Head of caudate nucleus (tissue), 42 donors: ENCODE data around the gene TMEM182.

ENCODE experiments used
- DNase-seq, 42 donors: peaks; one replicate each; pipeline versions ENCODE4 v3.0.0 to v3.0.0-alpha.2; 2020 to 2021; ENCODE audit warnings: mixed read lengths in 7 of 42
- intact Hi-C: fragments of 100-400 bp; cut with DNase I; formaldehyde crosslinking; loops from one replicate; pipeline ENCODE4 v1.15.0; 2022

Gene TMEM182

DNA sequence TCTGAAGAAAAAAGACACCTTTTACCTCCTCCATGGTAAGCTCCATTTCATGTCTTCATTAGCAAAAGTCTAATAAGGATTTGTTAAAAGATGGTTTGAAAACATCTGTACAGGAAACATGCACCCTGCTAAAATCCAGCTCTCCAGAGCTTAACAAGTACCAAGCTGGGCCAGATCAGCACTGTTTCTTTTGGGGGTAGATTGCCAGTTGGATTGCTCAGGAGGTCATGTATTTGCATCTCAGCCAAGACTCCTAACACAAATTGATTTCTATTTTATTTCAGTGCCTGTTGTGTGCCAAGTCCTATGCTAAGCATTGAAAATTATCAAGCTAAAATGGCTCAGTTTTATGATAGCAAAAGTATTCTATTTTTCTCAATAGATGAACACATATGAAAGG is 3.4 kb upstream of the TMEM182 start:
- intact Hi-C loops = no loop called here
- DNase-seq = no peak

DNA sequence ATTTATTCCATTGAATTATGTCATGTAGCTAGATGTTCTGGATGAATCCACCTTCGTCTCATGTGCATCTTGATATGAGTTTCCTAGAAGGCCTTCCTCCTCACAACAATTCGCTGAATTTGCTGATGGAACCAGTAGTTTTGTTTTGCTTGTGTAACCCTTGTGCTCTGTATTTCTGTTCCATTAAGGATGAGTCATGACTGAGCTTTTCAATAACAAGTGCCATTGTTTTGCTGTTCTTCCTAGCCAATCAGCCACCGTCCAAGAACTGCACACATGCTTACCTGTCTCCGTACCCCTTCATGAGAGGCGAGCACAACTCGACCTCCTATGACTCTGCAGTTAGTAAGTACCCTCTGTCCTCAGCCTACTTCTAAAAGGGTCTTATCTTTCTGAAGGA is 2.3 kb downstream of the TMEM182 start:
- intact Hi-C loops = no loop called here
- DNase-seq = no peak

DNA sequence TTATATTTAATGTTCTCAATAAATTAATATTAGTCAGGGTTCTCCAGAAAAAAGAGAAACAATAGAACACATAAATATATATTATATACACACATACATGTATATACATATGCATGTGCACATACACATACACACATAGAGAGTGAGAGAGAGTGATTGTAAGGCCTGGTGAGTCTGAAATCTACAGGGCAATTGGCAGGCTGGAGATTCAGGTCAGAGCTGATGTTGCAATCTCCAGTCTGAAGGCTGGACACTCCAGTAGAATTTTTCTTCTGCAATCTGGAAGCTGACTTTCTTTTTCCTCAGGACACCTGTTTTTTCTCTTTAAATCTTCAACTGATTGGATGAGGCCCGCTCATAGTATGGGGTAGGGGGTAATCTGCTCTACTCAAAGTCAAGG is 3.2 kb downstream of the TMEM182 start:
- DNase-seq = no peak
- intact Hi-C loops = no loop called here

DNA sequence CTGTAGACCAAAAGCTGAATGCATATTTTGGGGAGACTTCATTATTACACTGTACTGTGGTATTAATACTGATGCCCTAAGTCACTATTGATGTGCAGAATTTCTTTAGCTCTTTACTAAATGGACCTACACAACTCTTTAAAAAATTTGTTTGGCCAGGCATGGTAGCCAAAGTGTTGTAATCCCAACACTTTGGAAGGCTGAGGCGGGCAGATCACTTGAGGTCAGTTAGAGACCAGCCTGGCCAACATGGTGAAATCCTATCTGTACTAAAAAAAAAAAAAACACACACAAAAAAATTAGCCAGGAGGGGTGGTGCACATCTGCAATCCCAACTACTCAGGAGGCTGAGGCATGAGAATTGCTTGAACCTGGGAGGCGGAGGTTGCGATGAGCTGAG is 6.4 kb downstream of the TMEM182 start:
- intact Hi-C loops = no loop called here
- DNase-seq = no peak

DNA sequence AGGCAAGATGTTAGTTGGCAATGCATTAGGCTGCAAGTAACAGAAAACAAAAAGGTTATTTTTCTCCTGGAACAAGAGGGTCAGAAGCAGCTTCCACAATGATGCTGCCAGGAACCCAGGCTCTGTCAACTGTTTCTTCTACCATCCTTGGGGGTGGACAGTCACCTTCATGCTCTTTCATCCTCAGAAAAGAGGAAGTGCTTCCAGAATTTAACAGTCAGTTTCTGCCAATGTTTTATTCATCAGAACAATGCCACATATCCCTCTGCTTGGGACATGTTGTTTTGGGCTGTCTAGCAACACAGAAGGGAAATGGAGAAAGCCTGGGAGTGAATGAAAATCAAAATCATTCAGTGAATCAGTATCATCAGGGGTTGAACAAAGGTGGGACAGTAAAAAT is 7.1 kb downstream of the TMEM182 start:
- intact Hi-C loops = no loop called here
- no peak for DNase-seq

DNA sequence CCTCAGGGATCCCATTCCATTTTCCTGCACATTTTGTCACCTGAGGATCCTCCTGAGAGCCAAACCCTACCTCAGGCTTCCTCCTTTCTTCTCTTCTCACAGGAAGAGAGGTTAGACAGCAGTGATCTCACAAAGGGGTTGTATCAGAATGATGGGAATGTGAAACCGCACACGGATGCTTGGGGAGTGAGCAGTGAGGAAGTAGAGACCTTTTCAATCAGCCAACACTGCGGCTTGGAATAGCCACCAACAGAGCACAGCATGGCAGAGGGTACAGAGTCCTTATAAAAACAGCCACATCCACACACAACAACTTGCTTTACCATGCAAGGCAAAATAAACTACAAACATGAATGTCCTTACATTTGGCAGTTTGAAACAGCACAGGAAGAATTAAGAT is 8.7 kb downstream of the TMEM182 start:
- DNase-seq = no peak
- intact Hi-C loops = no loop called here

DNA sequence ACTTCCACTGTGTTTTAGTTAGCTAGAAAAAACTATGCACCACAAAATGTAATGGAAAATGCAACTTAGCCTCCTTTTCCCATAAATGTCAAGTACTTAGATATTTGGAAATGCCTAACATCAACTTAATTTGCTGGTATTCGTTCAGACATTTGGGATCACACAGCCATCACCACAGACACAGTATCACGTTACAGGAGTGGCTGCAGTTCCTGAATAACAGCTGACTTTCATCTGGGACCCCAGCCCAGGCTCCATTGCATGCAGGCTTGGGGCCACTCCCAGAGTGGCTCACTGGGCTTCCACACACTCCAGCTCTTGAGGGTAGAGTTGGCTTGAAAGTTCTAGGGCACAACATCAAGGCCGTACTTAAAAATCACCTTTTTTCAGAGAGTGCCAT is 9.3 kb downstream of the TMEM182 start:
- intact Hi-C loops = no loop called here
- DNase-seq = no peak

DNA sequence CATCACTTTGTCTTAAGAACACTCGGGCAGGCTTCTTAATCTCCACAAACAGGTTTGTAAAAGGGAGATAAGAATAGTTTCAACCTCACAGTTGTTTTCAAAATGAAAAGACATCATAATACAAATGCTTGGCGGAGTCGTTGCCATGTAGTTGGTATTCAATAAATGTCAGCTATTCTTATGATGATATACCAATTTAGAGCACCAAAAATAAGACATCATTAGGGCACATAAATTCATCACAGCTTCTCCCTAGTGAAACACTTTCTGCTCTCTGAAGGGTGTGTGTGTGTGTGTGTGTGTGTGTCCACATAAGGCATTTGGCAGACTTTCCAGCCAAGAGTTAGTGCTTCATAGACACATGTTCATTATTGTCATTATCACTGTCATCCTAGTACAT is 10.8 kb downstream of the TMEM182 start:
- DNase-seq = no peak
- intact Hi-C loops = no loop called here

DNA sequence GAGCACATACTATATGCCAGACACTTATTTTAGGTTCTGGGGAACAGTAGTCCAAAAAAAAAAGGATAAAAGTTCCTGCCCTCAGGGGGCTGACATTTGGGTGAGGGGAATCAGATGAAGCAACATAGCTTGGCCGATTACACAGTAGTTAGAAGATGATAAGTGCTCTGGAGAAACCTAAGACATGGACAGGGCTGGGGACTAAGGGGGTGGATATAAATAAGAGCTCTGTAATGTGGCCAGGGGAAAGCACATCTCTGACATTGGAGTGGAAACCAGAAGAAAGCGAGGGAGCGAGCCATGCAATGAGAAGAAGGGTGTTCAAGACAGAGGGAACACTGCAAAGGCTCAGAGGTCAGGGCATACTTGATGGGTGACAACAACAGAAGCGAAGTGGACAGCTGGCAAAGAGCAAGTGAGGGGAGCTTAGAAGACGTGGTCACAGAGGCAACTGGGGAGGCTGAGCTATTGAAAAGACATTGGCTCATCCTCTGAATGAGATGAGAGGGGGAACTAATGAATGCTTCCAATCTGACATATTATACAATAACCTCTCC is 11.4 kb downstream of the TMEM182 start:
- intact Hi-C loops = no loop called here

DNA sequence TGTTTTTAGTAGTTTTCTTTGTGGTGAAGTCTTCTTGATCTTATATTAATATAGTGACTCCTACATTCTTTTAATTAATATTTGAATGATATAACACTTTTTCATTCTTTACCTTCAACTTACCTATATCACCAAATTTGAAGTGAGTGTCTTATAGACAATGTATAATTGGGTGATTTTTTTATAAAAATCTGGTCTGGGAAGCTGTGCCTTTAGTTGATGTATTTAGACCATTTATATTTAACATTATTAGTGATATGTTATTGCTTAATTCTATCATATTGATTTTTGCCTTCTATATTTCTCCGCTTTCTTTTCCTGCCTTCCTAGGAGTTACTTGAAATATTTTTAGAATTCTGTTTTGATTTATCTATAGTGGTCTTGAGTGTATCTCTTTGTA is 16.4 kb downstream of the TMEM182 start:
- intact Hi-C loops = no loop called here
- no peak for DNase-seq

More for the DNA sequence above, 11.4 kb downstream of the TMEM182 start:
- no peak for DNase-seq

DNA sequence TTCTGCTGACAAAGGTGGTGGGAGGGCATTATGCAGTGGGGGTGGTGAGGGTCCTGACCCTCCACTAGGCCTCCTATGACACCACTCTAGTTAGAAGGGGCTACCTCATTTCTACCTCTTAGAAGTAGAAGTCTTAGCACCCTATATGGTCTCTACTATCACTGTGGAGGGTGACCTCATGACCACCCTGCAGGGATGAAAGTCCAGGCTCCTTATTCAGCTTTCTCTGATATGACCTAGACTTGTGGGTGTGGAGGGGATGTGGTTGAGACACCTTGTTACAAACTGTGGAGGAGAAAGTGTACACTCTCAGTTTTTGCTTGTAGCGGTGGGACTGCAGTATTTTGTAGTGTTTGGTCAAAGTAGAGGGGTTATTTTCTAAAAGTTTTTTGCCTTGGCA is 18.6 kb downstream of the TMEM182 start:
- DNase-seq = no peak
- intact Hi-C loops = no loop called here

DNA sequence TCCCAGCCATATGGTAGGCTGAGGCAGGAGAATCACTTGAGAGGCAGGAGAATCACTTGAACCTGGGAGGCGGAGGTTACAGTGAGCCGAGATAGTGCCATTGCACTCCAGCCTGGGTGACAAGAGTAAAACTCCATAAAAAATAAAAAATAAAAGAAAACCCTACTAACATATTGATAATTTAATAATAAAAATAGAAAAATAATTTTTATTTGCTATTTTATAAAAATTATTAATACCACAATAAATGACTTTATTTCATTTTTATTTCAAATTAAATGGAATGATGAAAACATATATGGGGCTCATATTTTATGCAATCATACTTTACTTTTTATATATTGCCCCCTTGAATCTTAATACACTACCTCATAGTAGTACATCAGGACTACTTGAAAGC is 20.4 kb downstream of the TMEM182 start:
- DNase-seq = no peak
- intact Hi-C loops = no loop called here

DNA sequence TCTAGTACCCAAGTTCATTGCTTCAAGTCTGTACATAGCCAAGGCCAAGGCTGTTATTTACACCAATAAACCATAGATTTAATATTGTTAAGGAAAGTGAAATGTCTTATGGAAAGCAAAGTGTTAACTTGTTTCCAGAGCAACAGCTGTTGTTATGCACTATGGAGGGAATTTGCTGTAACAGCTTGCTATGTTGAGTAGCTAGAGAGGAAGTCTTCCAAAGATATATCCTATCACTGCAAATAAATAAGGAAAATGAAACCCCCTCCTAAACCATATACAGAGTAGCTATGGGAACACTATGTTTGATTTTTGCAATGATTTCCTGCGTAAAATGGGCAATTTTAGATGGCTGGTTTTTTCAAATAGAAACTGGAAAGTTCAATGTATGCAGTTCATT is 21.1 kb downstream of the TMEM182 start:
- intact Hi-C loops = no loop called here
- DNase-seq = no peak

DNA sequence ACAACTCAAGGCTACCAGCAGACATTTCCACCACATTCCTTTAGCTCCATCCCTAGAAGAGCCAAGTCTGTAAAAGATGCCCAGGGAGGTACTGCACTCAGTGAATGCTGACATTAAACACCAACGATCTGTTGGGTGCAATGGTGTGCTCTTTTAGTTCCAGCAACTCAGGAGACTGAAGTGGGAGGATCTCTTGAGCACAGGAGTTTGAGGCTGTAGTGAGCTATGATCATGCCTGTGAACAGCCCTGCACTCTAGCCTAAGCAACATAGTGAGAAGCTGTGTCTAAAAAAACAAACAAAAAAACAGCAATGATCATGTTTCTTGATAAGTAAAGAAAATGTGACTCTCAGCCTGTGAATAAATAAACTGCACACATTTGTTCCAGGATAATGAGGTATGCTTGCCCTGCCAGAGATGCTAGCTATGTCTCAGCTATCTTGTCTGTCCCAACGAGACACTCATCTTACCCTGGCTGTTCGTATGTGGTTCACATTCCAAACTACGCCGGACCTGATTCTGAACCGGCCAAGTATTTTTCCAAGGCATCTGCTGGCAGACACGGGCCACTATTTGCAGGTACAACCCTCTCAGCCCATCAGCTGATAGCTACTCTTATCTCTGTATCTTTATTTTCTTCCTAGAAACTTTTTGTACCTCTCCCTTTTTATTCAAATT is 21.8 kb downstream of the TMEM182 start:
- DNase-seq = no peak
- intact Hi-C loops = no loop called here

DNA sequence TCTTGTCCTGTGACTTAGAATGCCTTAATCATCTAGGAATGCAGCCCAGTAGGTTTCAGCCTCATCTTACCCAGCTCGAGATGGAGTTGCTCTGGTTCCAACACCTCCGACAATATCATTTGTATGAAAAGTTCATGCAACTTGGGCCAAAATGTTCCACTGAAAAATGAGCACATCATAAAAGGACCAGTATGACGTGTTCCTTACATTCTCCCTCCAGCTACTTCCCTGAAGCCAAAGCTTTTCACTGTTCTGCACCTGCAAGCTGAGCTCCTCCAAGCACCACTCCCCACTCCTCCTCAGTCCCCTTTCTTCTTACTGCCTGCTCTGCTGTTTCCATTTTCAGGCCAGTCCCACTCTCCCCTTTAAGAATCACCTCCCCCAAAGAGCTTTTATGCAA is 23.1 kb downstream of the TMEM182 start:
- no peak for DNase-seq

DNA sequence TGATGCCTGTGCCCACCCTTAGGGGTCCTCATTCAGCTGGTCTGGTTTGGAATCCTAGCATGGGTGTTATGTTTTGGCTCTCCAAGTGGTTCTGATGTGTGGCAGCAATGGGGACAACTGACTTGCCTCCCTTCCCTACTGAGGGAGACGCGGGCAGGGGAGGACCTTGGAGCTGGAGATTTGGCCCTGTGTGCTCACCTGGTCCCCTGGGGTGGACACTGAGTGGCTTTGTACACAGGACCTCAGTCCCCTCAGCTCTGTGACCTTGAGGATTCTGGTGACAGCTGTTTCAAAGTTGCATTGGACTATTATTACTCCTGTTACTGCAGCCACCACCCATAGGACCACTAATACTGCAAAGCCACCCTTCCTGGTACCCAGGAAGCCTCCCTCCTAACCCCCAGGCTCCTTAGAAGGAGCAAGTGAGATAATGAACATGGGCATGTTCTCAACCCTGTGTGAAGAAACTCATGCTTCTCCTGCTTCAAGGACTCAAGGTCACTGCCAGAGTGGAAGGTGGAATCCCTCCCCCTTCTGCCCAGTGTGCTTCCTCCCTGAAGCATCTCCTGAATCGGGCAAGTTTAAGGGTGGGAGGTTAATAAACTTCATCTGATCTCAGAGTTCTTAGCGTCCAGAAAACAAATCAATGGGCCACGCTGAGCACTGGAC is 26.5 kb downstream of the TMEM182 start:
- intact Hi-C loops = no loop called here
- DNase-seq = no peak

More for the DNA sequence above, 23.1 kb downstream of the TMEM182 start:
- intact Hi-C loops = no loop called here

DNA sequence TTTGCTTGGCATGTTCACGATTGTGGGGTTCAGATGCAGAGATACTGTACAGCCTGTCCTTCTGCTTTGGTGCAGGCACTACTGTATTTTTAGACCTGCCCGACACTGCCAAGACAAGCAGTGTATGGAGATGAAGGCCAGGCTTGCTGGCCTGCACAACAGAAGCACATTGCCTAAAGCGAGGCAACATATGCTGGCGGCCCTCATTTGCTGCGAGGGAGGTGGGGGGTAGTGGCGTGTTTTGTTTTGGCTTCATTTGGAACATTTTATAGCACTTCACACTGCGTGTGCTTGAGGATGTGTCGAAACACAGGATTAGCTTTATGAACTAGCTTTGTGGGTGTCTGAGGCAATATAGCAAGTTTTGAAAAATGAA is 27.0 kb downstream of the TMEM182 start:
- intact Hi-C loops = no loop called here
- no peak for DNase-seq

DNA sequence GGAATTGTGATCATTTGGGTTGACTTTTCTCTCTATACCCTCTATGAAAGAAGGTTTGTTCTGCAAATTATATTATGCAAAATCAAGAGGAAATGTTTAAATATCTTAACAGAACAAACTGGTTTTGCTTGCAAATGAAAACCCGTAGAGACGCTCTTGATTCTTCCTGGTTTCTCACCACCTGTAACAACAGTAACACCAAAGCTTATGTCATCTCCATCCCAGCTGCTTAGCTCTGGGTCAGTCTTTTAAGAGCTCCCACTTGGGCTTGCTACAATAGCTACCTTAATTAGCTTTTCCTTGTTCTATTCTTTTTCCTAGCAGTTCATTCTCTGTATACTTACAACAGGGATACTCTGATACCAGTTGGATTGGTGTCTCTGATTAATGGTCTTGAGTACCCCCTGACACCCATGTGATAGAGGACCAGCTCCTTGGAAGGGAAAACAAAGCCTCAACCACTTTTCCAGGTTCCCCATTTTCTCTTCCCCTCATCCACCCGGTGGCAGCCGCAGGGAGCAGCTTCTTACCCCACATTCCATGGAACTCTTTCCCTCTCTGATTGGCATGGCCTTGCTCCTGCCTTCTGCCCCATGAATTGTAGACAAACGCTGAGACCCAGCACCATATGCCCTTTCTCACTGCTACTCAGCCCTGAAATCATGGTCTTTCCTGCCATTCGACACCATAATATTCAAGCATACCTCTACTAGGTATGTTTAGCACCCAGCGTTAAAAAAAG is 27.7 kb downstream of the TMEM182 start:
- no peak for DNase-seq
- intact Hi-C loops = no loop called here

DNA sequence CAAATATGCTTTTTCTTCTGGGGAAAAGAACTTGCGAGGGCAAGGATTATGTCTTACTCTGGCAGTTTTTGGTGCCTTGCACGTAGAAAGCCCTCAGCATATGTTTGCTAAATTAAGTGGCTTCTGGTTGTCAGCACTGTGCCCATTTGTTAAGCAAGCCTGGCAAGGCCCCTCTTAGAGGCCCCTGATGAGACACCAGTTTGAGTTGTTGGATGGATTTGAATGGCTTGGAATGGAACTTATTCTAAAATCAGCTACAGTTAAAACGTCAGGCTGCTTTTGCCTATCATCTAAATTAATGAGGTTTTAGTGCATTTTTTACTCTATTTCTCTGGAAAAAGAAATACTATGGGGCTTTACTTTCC is 28.2 kb downstream of the TMEM182 start:
- no peak for DNase-seq

DNA sequence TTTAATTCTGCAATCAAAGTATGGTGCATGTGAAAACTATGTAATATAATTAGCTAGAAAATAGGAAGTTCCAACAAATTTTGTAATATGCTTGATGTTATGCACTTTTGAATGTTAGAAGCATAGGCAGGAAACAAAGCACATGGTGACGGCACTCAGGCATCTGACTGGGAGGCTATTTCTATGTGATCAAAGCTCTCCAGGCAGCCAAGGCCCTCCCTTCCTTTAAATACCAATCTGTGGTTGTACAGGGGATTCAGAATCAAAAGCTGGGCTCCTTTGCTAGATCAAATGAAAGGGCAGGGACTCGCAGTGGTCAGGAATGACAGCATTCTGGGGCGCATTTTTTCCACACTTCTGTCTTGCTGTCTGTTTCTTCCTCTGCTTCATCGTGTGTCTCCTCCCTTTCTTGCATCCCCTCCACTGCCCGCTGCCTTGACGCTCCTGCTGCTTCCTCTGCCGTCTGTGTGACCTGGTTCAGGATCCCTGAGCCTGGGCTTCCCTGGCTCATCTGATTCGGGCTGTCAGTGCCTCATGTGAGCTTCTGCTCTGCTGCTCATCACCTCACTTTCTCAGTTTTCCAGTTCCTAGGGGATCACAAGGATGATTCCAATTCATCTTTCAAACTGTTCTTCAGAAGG is 30.9 kb downstream of the TMEM182 start:
- no peak for DNase-seq
- intact Hi-C loops = no loop called here

More for the DNA sequence above, 28.2 kb downstream of the TMEM182 start:
- intact Hi-C loops = no loop called here
